GM12878 (cell line): ENCODE results near the gene ANKRD44. TPM values are rescaled to one million over a fixed set of nuclear protein-coding genes. Genes with fewer than 3 reads are reported as not detected.

Source experiments
- ATAC-seq: fragments of 200-7000 bp; cut with Tn5 transposase; 3 replicates; pipeline ENCODE4 v1.9.1; 2020; ENCODE audit warnings: mild to moderate bottlenecking, moderate library complexity
- BruUV-seq: library from RNA; stranded (reverse); fragments of 400-500 nt; replicated peaks from 2 replicates; lab custom pipeline; 2021; lab: Mats Ljungman, UMichigan
- CTCF ChIA-PET: fragments of 300-600 bp; sonication (Branson Sonifier 250); formaldehyde crosslinking; extraction: SDS; loops from one replicate; lab custom pipeline; 2021; ENCODE audit warnings: inconsistent platforms; lab: Yijun Ruan, JAX
- POLR2A ChIA-PET: fragments of 350-600 bp; formaldehyde crosslinking; extraction: SDS; loops from one replicate; lab custom pipeline; 2021; ENCODE audit warnings: inconsistent platforms; lab: Charles Lee
- RAD21 ChIA-PET: fragments of 300-600 bp; sonication (Branson Sonifier 250); formaldehyde crosslinking; loops from one replicate; lab custom pipeline; 2023; ENCODE audit warnings: antibody characterized with exemption; ENCODE audit not compliant: unreplicated experiment; lab: Charles Lee
- SMC1A ChIA-PET: fragments of 300-600 bp; sonication (Branson Sonifier 250); formaldehyde crosslinking; loops from one replicate; lab custom pipeline; 2023; ENCODE audit not compliant: unreplicated experiment, uncharacterized antibody; lab: Charles Lee
- DNase-seq: peaks from one replicate; pipeline ENCODE4 v3.0.0-alpha.2; 2011; ENCODE audit warnings: low read depth, low spot score
- FAIRE-seq: peaks from 3 replicates; lab custom pipeline; 2011; peaks lifted over from hg19 to GRCh38; lab: Jason Lieb, UNC
- H2AFZ ChIP-seq: 2 replicates; pipeline ENCODE4 v1.6.0; 2011; ENCODE audit warnings: low read depth, low read length, control low read depth; ENCODE audit not compliant: control insufficient read depth
- H3K27ac ChIP-seq: 2 replicates; pipeline ENCODE4 v1.5.1; 2011; ENCODE audit warnings: control low read depth; ENCODE audit not compliant: control insufficient read depth, insufficient read depth
- H3K27me3 ChIP-seq, 2 experiments: replicated peaks in 1 of 2; 2 replicates each; pipeline versions ENCODE4 v1.6.0 to v1.6.1; 2011; ENCODE audit warnings: low read length in 1 of 2; ENCODE audit not compliant: control insufficient read depth in 2 of 2, insufficient read depth in 2 of 2
- H3K36me3 ChIP-seq, 2 experiments: 2 replicates each; pipeline ENCODE4 v1.5.1; 2011; ENCODE audit warnings: low read length in 1 of 2; ENCODE audit not compliant: control insufficient read depth in 2 of 2, insufficient read depth in 2 of 2
- H3K4me1 ChIP-seq: 2 replicates; pipeline ENCODE4 v1.6.1; 2011; ENCODE audit warnings: mild to moderate bottlenecking, low read length, moderate library complexity, mixed read lengths; ENCODE audit not compliant: control insufficient read depth, insufficient read depth
- H3K4me2 ChIP-seq: 2 replicates; pipeline ENCODE4 v1.6.0; 2011; ENCODE audit warnings: control low read depth; ENCODE audit not compliant: control insufficient read depth, insufficient read depth
- H3K4me3 ChIP-seq: fragments of 200-600 bp; sonication (generic); 2 replicates; pipeline ENCODE4 v1.5.1; 2016
- H3K79me2 ChIP-seq: 2 replicates; pipeline ENCODE4 v1.6.0; 2011; ENCODE audit warnings: low read length; ENCODE audit not compliant: control insufficient read depth, insufficient read depth
- H3K9ac ChIP-seq: 2 replicates; pipeline ENCODE4 v1.8.0; 2011; ENCODE audit warnings: low read length, control low read depth, mixed read lengths; ENCODE audit not compliant: control insufficient read depth, insufficient read depth
- H3K9me3 ChIP-seq: replicated peaks from 3 replicates; pipeline ENCODE4 v1.5.1; 2011; ENCODE audit warnings: mild to moderate bottlenecking, low read length; ENCODE audit not compliant: control insufficient read depth, insufficient read depth
- H4K20me1 ChIP-seq: 2 replicates; pipeline ENCODE4 v1.6.0; 2011; ENCODE audit not compliant: control insufficient read depth, insufficient read depth
- ASH2L ChIP-seq: fragments of 300-600, 200-600 bp; sonication (generic); IDR thresholded peaks from 2 replicates; pipeline ENCODE4 v1.6.1; 2017; ENCODE audit warnings: low read depth, mild to moderate bottlenecking, borderline replicate concordance
- BMI1 ChIP-seq: fragments of 450-650 bp; IDR thresholded peaks from 2 replicates; pipeline ENCODE4 v1.6.1; 2016; ENCODE audit warnings: mild to moderate bottlenecking, moderate library complexity, borderline replicate concordance
- CHD4 ChIP-seq: fragments of 200-600 bp; sonication (generic); IDR thresholded peaks from 2 replicates; pipeline ENCODE4 v1.6.1; 2016; ENCODE audit warnings: mild to moderate bottlenecking
- CREM ChIP-seq: IDR thresholded peaks from 2 replicates; pipeline ENCODE4 v1.6.1; 2014; ENCODE audit warnings: antibody characterized with exemption, low read depth
- EED ChIP-seq: sonication (generic); IDR thresholded peaks from 2 replicates; pipeline ENCODE4 v1.6.1; 2016; ENCODE audit warnings: antibody characterized with exemption, low read depth
- HDAC2 ChIP-seq: fragments of 200-600 bp; sonication (generic); IDR thresholded peaks from 2 replicates; pipeline ENCODE4 v1.6.1; 2017
- NFIC ChIP-seq: IDR thresholded peaks from 2 replicates; pipeline ENCODE4 v1.6.1; 2012; ENCODE audit warnings: low read depth, mild to moderate bottlenecking, inconsistent platforms, low read length, moderate library complexity
- POU2F2 ChIP-seq: IDR thresholded peaks from 3 replicates; pipeline ENCODE4 v1.6.1; 2011; ENCODE audit warnings: low read depth, mild to moderate bottlenecking, low read length, borderline replicate concordance
- SIX5 ChIP-seq: IDR thresholded peaks from 2 replicates; pipeline ENCODE4 v1.6.1; 2011; ENCODE audit warnings: mild to moderate bottlenecking, low read depth, low read length, moderate library complexity; ENCODE audit not compliant: severe bottlenecking
- SP1 ChIP-seq: IDR thresholded peaks from one replicate; pipeline ENCODE4 v1.6.1; 2011; ENCODE audit warnings: low read depth, low read length
- TCF7 ChIP-seq: IDR thresholded peaks from 2 replicates; pipeline ENCODE4 v1.6.1; 2014; ENCODE audit warnings: antibody characterized with exemption, borderline replicate concordance
- WGBS: methylation state at CpG from one replicate; pipeline ENCODE4 v1.1.6; 2016; ENCODE audit warnings: low lambda C conversion rate; ENCODE audit not compliant: insufficient replicate concordance, insufficient coverage; ENCODE audit errors: missing lambda C conversion rate; 5-methylcytosine and 5-hydroxymethylcytosine counted together
- in situ Hi-C: fragments of 300-500 bp; cut with MboI; formaldehyde crosslinking; loops from 9 replicates; pipeline ENCODE4 v1.14.3; 2018; ENCODE audit warnings: mixed read lengths
- intact Hi-C: fragments of 100-400 bp; cut with micrococcal nuclease; formaldehyde crosslinking; loops from one replicate; pipeline ENCODE4 v1.14.2; 2022; ENCODE audit not compliant: unreplicated experiment
- polyA plus RNA-seq, 11 experiments: library from polyadenylated mRNA; depleted of rRNA in 4 of 11; unstranded in 6 of 11; stranded (reverse) in 5 of 11; fragments of >200 nt; fragmentation: Nextera tagmentation in 4 of 11; fragmentation: Illumina TruSeq in 1 of 11; extraction: Ambion mirVana in 4 of 11; extraction: Trizol in 1 of 11; gene quantifications; 1 replicate in 1 of 11; 2 replicates in 10 of 11; pipeline versions ENCODE4 v1.2.1 to v1.2.3, GENCODE V29; 2011 to 2016; ENCODE audit warnings: inconsistent platforms in 2 of 11, missing spikeins in 2 of 11, low read depth in 1 of 11
- total RNA-seq, 4 experiments: library from RNA; depleted of rRNA in 3 of 4; stranded (reverse); fragments of >200 nt in 3 of 4; fragmentation: Illumina TruSeq in 1 of 4; extraction: Trizol in 1 of 4; gene quantifications; 2 replicates each; pipeline versions ENCODE4 v1.2.1 to v1.2.3, GENCODE V29; 2013 to 2021
- TF ChIP-seq, protein P1 (sequence below): fragments of 450-650 bp; IDR thresholded peaks from 2 replicates; pipeline ENCODE4 v1.6.1; 2017; ENCODE audit warnings: mild to moderate bottlenecking, moderate library complexity
- TF ChIP-seq, protein P2 (sequence below): fragments of 450-650 bp; IDR thresholded peaks from 2 replicates; pipeline ENCODE4 v1.6.1; 2018; ENCODE audit warnings: mild to moderate bottlenecking, low read depth, moderate library complexity; ENCODE audit not compliant: partially characterized antibody
- TF ChIP-seq, protein P3 (sequence below): fragments of 150-350 bp; IDR thresholded peaks from 2 replicates; pipeline ENCODE4 v1.6.1; 2014; ENCODE audit warnings: mild to moderate bottlenecking, low read depth, low read length

ANKRD44 gene
- total and polyA plus RNA-seq, 10 of the 15 experiments (the other 5 are each of a cell fraction or from before 2014, with no cell fraction given) = 19.1 to 99.1 (median 59.6) TPM

DNA sequence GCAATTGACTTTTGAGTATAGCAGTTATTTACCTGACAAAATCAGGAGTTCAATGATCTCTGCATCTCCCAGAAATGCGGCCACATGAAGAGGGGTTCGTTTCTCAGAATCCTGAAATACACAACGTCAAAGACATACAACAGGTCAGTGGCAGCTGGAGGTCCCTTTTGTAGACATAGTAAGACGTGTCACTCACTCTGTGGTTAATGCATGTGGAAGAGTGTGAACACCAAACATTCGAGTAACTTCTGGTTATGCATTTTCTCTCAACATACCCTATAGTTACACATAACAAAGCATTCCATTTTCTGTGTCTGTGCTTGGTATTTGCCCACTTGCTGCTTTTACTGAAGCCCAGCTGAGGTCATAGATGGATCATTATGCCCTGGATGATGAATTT lies 163.6 kb downstream of the ANKRD44 start (continued):
- TF ChIP-seq, protein P1, sequence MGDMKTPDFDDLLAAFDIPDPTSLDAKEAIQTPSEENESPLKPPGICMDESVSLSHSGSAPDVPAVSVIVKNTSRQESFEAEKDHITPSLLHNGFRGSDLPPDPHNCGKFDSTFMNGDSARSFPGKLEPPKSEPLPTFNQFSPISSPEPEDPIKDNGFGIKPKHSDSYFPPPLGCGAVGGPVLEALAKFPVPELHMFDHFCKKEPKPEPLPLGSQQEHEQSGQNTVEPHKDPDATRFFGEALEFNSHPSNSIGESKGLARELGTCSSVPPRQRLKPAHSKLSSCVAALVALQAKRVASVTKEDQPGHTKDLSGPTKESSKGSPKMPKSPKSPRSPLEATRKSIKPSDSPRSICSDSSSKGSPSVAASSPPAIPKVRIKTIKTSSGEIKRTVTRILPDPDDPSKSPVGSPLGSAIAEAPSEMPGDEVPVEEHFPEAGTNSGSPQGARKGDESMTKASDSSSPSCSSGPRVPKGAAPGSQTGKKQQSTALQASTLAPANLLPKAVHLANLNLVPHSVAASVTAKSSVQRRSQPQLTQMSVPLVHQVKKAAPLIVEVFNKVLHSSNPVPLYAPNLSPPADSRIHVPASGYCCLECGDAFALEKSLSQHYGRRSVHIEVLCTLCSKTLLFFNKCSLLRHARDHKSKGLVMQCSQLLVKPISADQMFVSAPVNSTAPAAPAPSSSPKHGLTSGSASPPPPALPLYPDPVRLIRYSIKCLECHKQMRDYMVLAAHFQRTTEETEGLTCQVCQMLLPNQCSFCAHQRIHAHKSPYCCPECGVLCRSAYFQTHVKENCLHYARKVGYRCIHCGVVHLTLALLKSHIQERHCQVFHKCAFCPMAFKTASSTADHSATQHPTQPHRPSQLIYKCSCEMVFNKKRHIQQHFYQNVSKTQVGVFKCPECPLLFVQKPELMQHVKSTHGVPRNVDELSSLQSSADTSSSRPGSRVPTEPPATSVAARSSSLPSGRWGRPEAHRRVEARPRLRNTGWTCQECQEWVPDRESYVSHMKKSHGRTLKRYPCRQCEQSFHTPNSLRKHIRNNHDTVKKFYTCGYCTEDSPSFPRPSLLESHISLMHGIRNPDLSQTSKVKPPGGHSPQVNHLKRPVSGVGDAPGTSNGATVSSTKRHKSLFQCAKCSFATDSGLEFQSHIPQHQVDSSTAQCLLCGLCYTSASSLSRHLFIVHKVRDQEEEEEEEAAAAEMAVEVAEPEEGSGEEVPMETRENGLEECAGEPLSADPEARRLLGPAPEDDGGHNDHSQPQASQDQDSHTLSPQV = no peak

DNA sequence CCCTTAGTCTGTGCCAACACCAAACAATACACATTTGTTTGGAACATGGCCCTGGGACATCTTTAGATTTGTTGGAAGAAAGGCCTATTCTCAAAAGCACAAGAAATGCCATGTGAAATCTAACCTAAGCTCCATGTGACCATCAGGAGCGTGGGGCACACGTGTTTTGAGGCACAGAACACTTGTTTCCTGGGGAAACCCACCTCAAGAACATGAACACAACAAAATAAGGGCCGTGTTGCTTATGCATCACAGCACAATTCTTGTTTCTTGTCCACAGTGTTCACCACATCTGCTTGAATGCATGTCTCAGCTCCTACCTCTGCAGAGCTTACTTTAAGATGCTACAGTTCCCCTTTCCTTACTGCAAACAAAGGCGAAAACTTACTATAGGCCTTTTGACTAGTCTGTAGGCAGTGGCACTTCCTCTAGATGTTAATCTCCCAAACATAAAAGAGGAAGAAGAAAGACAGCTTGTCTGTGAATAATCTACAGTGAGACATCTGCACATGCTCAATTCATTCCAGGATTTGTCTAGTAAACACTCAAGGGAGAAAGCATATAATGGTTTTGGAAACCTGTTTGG lies 165.0 kb downstream of the ANKRD44 start:
- H3K4me2 ChIP-seq = no peak overlapping the region
- BruUV-seq = TSS peak; percentile 21
- peaks cover 0 to 5% of the 10 kb centered on the region in 2 experiments; a peak in 1 of 4 replicates for H3K36me3 ChIP-seq
- ChIA-PET RAD21 (interaction anchor here (0.6 to 3.1 kb wide), 15 partner anchors 9 to 961 kb away, joined by 3 to 26 read pairs (median 4); partner anchors contain the start of gene ANKRD44), SMC1A (interaction anchor here (0.6 to 3.2 kb wide), 16 partner anchors 8 to 217 kb away, joined by 3 to 43 read pairs (median 5); no protein-coding TSS in a partner anchor), POLR2A (interaction anchor here (0.9 to 1.8 kb wide), 9 partner anchors 9 to 163 kb away, joined by 3 to 8 read pairs (median 4); no protein-coding TSS in a partner anchor), CTCF (interaction anchor here (0.7 to 2.9 kb wide), 12 partner anchors 8 to 165 kb away, joined by 3 to 19 read pairs (median 5); partner anchors contain the start of gene ANKRD44)
- peak overlapping the region; percentile 32 for H3K27ac ChIP-seq
- H3K79me2 ChIP-seq = peaks cover 12% of the 10 kb centered on the region
- in situ Hi-C loops (no loop called here), intact Hi-C loops (loop anchor here (2.0 kb wide), 1 partner anchor 15 kb away; no protein-coding TSS in a partner anchor)
- WGBS = 2% methylated on average over 4 of the region's 4 CpGs
- H3K27me3 ChIP-seq = no peaks in the 10 kb centered on the region
- H4K20me1 ChIP-seq = no peaks in the 10 kb centered on the region
- no peak overlapping the region for H3K9ac ChIP-seq
- H3K4me1 ChIP-seq = peaks cover 42% of the 10 kb centered on the region
- FAIRE-seq (peak; percentile 84), ATAC-seq (peak; percentile 95), DNase-seq (peak; percentile 89)
- H3K4me3 ChIP-seq = no peak overlapping the region
- H2AFZ ChIP-seq = no peak overlapping the region
- no peaks in the 10 kb centered on the region; the same call in 1 of the 3 replicates for H3K9me3 ChIP-seq
- TF ChIP-seq CREM = no peak
- TF ChIP-seq HDAC2 = no peak
- no peak for TF ChIP-seq SP1
- no peak for TF ChIP-seq CHD4
- peak; percentile 72 for TF ChIP-seq NFIC
- TF ChIP-seq, protein P2, sequence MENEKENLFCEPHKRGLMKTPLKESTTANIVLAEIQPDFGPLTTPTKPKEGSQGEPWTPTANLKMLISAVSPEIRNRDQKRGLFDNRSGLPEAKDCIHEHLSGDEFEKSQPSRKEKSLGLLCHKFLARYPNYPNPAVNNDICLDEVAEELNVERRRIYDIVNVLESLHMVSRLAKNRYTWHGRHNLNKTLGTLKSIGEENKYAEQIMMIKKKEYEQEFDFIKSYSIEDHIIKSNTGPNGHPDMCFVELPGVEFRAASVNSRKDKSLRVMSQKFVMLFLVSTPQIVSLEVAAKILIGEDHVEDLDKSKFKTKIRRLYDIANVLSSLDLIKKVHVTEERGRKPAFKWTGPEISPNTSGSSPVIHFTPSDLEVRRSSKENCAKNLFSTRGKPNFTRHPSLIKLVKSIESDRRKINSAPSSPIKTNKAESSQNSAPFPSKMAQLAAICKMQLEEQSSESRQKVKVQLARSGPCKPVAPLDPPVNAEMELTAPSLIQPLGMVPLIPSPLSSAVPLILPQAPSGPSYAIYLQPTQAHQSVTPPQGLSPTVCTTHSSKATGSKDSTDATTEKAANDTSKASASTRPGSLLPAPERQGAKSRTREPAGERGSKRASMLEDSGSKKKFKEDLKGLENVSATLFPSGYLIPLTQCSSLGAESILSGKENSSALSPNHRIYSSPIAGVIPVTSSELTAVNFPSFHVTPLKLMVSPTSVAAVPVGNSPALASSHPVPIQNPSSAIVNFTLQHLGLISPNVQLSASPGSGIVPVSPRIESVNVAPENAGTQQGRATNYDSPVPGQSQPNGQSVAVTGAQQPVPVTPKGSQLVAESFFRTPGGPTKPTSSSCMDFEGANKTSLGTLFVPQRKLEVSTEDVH = no peak
- TF ChIP-seq EED = peak; percentile 64
- no peak for TF ChIP-seq ASH2L
- no peak for TF ChIP-seq SIX5
- TF ChIP-seq, protein P3, sequence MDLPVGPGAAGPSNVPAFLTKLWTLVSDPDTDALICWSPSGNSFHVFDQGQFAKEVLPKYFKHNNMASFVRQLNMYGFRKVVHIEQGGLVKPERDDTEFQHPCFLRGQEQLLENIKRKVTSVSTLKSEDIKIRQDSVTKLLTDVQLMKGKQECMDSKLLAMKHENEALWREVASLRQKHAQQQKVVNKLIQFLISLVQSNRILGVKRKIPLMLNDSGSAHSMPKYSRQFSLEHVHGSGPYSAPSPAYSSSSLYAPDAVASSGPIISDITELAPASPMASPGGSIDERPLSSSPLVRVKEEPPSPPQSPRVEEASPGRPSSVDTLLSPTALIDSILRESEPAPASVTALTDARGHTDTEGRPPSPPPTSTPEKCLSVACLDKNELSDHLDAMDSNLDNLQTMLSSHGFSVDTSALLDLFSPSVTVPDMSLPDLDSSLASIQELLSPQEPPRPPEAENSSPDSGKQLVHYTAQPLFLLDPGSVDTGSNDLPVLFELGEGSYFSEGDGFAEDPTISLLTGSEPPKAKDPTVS = no peak
- TF ChIP-seq BMI1 = no peak
- peak; percentile 95 for TF ChIP-seq POU2F2
- TF ChIP-seq TCF7 = peak; percentile 34; the same call in 1 of the 2 replicates
